Epithelial cell of esophagus (primary cell): ENCODE results near the gene JAML.

Experiments
- DNase-seq: peaks from one replicate; pipeline ENCODE4 v3.0.0; 2010; ENCODE audit warnings: low read depth
- H3K4me3 ChIP-seq: 2 replicates; pipeline ENCODE4 v1.5.1; 2011; ENCODE audit warnings: mild to moderate bottlenecking, low read length, control low read depth
- TF ChIP-seq, protein P1 (sequence below): IDR thresholded peaks from 2 replicates; pipeline ENCODE4 v1.5.1; 2011; ENCODE audit warnings: low read depth, mild to moderate bottlenecking, low read length, control low read depth, inconsistent platforms; ENCODE audit not compliant: insufficient read depth; ENCODE audit errors: missing control alignments

The JAML gene

DNA sequence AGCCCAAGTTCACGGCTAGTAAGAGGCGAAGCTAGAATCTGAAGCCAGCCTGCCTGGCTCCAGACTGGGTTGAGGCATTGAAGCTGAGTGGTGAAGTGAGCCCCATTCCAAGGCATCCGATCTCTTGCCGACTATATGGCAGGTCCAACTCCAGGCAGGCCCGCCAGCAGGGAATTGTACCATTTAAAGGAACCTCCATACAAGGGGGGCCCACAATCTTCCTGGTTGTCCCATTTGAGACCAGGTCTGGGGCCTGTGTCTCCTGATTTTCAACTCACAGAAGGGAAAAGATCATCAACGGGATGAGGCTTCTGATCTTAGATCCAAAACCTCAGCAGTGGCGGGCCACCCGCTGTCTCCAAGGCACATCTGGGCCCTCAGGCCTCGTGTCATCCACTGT lies 52.5 kb downstream of the JAML start:
- H3K4me3 ChIP-seq, result no peak overlapping the region
- TF ChIP-seq, protein P1, sequence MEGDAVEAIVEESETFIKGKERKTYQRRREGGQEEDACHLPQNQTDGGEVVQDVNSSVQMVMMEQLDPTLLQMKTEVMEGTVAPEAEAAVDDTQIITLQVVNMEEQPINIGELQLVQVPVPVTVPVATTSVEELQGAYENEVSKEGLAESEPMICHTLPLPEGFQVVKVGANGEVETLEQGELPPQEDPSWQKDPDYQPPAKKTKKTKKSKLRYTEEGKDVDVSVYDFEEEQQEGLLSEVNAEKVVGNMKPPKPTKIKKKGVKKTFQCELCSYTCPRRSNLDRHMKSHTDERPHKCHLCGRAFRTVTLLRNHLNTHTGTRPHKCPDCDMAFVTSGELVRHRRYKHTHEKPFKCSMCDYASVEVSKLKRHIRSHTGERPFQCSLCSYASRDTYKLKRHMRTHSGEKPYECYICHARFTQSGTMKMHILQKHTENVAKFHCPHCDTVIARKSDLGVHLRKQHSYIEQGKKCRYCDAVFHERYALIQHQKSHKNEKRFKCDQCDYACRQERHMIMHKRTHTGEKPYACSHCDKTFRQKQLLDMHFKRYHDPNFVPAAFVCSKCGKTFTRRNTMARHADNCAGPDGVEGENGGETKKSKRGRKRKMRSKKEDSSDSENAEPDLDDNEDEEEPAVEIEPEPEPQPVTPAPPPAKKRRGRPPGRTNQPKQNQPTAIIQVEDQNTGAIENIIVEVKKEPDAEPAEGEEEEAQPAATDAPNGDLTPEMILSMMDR, result no peak
- no peak for DNase-seq

DNA sequence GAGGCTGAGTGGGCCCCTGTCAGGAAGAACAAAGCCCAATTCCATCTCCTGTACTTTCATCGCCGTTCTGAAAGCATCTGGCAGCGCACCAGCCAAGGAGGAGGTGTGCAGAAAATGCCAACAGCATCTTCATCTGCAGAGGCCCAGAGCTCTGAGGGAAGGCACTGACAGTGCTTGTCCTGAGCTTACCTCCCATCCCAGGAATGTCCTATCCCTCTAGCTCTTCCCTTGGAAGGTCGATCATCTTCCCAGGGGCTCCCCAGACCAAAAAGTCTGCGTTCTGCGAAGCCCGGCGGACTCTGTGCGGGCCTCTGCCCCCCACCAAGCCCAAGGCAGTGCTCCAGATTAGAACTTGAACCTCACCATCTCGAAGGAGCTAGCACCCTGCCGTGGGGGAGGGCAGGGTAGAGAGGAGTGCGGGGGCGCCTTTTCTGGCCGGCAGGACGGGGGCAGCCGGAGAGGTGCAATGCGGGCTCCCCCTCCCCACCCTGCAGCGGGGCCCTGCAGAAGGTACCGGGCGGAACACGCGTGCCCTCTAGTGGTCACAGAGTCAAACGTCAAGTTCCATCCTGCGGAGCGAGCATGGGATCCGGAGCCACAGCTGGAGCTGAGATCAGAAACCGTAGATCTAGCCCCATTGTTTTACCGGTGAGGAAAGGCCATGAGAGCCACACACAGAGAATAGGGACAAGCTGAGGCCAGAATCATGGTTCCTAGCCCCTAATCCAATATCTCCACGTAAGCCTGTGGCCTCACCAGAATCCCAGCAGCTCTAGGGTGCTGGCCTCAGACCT lies 53.3 kb downstream of the JAML start:
- TF ChIP-seq, protein P1, result peak; percentile 82
- no peak overlapping the region for H3K4me3 ChIP-seq

DNA sequence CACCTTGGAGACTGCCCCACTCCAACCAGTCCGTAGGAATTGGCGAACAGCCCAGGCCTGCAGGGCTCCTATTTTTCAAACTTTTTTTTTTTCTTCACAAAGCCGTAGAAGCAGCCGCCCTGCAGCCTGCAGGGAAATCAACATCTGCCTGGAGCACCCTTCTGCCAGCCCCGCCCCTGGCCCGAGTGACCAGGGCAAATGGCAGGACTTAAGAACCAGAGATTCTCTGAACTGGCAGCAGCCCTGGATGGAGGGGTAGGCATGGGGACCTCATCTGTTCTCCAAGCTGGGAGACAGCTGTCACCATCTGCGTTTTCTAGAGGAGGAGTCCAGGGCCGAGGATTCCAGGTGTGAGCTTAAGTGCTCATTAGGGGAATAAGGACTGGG lies 53.9 kb downstream of the JAML start:
- TF ChIP-seq, protein P1, result no peak
- H3K4me3 ChIP-seq, result no peak overlapping the region
- no peak for DNase-seq

More for the DNA sequence above, 53.3 kb downstream of the JAML start:
- peak; percentile 64 for DNase-seq

DNA sequence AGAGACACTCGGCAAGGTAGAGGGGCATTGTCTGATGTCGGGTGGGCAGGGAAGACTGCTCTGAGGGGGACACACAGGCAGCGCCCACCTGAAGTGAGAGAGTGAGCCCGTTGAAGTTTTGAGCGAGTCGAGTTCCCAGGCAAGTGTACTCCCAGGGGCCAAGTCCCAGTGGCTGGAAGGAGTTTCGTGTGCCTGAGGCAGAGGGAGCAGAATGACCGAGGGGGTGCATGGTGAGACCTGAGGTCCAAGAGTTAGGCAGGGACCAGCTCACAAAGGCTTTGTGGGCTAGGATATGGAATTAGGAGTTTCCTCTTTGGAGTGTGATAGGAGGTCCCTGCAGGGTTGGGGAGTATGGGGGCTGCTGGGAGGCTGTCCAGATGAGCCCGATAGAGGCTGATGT lies 54.6 kb downstream of the JAML start:
- TF ChIP-seq, protein P1, result no peak
- DNase-seq, result no peak
- no peak overlapping the region for H3K4me3 ChIP-seq

DNA sequence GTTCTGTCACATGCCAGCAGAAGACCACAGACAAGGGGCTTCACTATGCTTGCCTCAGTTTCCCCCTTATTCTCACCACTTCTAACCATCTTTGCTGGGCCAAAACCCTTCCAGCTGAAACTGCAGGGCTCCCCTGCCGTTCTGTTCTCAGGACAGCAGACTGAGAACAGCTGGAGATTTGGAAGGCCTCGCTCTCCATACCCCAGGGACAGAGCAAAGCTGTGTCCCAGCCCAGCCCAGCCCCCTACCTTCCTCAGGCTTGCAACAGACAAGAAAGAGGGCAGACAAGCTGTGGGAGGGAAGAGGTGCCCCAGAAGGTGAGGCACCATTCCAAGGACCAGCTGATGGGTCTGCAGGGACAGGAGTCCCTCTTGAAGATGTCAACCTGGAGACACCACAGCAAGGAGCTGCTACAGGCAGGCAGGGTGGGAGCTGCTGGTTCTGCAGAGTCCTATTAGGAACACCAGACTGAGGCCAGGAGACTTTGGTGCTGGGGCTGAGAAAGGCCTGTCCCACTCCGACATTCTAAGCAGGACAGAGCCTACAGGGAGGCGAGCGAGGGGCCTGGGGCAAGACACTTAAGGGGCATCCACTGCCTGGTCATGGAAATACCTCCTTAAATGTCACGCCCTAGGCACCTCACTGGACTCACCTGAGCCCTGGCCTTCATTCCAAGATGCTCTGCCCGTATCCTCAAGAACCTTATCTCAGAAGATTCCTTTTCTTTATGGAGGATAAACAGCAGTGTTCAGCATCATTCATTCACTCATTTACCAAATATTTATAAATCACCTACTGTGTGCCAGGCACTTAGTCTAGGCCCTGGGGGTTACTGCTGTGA lies 55.3 kb downstream of the JAML start:
- no peak for DNase-seq
- no peak overlapping the region for H3K4me3 ChIP-seq
- TF ChIP-seq, protein P1, result no peak

DNA sequence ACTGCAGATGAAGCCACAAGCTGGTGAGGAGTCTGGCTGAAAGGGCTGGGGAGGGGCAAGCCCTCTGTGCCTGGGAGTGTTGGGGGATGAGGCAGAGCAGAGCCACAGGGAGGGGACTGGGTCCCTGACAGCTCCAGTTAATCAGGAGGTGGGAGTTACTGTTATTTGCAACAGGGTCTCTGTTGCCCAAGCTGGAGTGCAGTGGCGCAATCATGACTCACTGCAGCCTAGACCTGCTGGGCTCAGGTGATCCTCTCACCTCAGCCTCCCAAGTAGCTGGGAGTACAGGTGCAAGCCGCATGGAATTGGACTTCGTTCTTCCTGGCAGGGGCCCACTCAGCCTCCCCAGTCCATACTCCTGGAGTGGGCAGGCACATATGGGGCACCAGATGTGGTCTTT lies 56.1 kb downstream of the JAML start:
- no peak overlapping the region for H3K4me3 ChIP-seq
- TF ChIP-seq, protein P1, result no peak
- DNase-seq, result peak; percentile 84
